GM19463 (cell line): ENCODE measurements around the gene REEP6.
"Not testable (repeated sequence)": the region's sequence is repeated elsewhere in the genome, so short reads cannot be mapped to it uniquely, and the experiment has no call there.

Source experiments
- ATAC-seq: cut with Tn5 transposase; IDR thresholded peaks from one replicate; pipeline ENCODE4 v1.9.1; 2021; ENCODE audit warnings: mild to moderate bottlenecking, moderate library complexity; ENCODE audit not compliant: unreplicated experiment

The REEP6 gene

DNA sequence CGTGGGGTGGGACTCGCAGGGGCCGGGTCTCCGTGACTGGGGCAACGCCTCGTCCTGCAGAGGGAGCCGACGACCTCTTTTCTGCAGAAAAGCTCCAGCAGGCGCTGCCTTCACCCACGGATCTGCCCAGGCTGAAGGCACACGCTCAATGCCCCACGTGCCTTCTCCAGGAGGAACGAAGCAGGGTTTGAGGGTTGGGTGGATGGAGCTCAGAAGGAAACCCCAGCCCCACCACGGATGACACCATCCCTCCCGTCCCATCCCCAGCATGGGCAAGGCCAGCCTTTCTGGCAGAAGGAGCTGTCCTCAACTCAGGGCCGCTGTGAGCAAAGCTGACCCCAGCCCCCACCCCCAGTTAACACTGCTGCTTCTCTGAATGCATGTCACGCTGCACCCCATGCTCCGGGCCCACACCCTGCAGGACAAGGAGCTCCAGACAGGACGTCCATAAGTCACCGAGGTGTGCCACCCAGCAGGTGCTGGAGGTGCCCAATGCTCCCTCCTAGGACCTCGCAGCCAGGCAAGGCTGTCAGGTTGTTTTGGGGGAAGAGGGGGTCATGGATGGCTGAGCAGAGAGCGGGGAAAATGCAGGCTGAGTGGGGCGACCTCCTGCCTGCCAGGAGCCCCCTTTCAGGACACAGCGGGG is 19.3 kb upstream of the REEP6 start:
- ATAC-seq = no peak

GRCh38 chr19:1472231-1473084 is 18.5 kb upstream of the REEP6 start:
- no peak for ATAC-seq

GRCh38 chr19:1473085-1473851 is 17.7 kb upstream of the REEP6 start:
- no peak for ATAC-seq

GRCh38 chr19:1474011-1474764 is 16.8 kb upstream of the REEP6 start:
- ATAC-seq = no peak

DNA sequence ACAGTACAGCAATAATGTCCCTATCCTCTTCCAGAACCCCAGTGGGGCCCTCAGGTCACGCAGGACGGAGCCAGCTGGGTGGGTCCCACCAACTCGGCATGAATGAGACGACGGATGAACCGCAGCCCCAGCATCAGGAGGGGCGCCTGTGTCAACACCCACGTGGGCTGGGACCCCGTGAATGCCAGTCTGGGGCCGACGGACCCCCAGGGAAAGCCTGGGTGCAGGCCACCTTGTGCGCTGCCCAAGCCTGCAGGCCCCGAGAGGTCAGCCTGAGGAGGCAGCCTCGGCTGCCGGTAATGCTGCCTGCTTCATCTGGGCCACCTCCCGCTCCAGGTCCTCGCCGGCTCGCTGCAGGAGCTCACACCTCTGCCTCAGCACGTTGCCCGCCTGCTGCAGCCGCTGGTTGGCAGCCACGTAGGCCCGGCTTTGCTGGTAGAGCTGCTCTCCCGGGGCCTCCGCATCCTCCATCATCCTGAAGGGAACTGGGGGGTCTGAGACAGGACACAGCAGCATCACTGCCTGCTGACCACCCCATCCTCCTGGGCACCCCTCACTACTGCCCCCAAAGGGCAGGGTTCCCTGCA is 16.1 kb upstream of the REEP6 start:
- ATAC-seq = no peak

- ATAC-seq = no peak
Observed at GRCh38 chr19:1475751-1476437, 15.1 kb upstream of the REEP6 start.

DNA sequence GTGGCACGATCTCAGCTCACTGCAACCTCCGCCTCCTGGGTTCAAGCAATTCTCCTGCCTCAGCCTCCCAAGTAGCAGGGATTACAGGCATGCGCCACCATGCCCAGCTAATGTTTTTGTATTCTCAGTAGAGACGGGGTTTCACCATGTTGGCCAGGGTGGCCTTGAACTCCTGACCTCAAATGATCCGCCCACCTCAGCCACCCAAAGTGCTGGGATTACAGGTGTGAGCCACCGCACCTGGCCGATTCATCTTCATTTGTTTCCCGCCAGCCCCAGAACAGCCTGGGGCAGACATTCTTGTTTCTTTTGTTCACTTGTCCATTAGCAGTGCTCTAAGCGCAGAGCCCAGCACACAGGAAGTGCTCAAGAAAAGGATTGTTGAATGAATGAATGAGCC is 13.9 kb upstream of the REEP6 start:
- ATAC-seq = not testable (repeated sequence)

DNA sequence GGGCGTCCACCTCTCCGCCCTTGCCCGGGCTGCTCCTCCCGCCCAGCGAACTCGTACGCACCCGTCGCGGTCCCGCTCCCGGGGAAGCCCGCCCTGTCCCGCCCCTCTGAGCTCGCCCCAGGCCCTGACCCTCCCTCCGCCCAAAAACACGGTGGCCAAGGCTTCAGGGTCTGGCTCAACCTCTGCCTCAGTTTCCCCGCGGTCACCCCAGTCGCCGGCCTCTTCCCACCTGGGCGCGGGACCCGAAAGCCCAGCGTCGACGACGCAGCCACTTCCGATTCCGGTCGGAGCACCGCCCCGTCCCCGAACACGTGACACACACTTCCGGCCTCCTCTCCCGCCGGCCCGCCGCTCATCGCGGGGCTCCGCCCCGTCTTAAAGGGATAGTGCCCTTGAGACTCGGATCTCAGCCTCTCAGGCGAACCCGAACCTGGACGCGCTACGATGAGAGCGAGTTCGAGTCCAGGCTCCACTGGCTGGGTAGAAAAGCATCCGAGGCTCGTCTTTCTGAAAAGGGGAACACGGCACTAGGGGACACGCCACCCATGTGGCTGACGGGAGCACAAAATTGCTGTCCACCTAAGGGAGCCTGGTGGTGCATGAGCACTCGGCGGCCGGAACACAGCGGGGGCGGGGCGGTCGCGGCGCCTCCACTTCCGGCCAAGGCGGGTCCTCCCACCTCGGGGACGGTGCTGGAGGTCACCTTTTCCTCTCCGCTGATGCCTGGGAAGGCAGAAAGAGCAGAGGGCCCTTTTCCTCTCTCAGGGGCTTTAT is 11.9 kb upstream of the REEP6 start, which contains the start of gene C19orf25:
C19orf25 (minus strand) TSS at position 282 of the 774 bp plus-strand sequence. CDS start 312 bp downstream, outside the sequence.
- ATAC-seq = peak; percentile 93

GRCh38 chr19:1481224-1481892 is 9.6 kb upstream of the REEP6 start:
- no peak for ATAC-seq

- ATAC-seq = no peak
Observed at GRCh38 chr19:1481893-1482360, 9.1 kb upstream of the REEP6 start.

DNA sequence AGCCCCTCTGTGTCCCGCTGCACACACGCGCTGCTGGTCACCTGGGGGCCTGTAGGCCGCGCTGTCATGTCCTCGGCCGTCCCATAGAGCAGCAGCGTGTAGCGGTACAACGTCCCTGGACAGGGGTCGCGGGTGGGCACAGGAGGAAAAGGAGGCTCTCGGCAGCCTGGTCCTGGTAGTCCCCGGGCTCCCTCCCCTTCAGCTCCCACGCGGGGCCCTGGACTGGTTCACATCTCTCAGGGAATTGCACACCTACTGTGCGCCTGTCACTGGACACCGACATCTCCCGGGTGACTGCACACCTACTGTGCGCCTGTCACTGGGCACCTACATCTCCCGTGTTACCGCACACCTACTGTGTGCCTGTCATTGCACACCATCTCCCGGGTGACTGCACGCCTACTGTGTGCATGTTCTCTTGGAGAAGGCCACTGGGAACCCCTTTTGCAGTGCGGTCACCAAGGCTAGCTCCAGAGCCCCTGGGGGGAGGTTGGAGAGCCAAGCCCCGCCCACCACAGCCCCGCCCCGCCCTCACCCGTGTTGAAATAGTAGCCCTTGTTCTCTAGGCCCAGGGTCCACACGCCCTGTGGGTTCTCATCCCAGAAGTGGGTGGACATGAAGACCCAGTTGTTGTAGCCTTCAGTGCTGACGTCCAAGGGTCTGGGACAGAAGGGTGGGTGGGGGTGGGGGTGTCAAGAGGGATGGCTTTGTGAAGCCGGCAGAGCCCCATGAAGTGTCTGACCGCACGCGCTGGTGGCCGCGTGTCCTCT is 8.4 kb upstream of the REEP6 start:
- no peak for ATAC-seq

DNA sequence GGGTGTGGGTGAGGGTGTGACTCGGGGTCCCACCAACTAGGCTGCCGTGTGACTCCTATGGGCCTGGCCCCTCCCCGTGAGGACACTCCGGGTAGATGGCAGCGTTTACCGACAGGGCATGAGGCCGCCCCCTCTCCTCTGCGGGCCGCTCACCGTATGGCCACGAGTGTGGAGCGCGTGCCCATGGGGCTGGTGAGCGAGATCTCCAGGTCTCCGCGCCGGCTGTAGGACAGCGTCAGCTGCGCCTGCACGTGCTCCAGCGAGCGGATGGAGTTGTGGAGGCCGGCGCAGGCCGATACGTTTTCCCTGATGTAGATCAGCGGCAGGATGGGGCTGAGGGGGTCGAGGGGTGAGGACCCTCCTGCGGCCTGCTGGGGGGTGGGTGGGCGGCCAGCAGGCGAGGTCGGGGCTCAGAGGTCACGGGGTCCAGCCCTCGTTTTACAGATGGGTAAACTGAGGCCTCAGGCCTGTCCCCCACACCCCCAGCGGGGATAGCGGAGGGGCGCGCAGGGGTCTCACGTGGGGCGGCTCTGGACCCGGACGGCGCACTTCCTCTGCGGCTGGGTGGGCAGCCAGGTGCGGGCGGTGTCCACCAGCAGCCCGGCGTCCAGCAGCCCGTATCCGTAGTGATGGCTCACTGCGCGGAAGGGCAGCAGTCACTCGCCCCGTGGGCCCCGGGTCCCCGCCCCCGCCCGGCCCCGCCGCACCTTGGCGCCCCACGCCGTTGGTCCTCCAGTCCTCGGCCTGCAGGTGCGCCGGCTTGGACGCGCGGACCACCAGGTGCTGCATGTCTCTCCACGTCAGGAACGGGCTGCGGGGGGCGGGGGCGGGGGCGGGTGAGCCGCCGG is 7.6 kb upstream of the REEP6 start:
- no peak for ATAC-seq

DNA sequence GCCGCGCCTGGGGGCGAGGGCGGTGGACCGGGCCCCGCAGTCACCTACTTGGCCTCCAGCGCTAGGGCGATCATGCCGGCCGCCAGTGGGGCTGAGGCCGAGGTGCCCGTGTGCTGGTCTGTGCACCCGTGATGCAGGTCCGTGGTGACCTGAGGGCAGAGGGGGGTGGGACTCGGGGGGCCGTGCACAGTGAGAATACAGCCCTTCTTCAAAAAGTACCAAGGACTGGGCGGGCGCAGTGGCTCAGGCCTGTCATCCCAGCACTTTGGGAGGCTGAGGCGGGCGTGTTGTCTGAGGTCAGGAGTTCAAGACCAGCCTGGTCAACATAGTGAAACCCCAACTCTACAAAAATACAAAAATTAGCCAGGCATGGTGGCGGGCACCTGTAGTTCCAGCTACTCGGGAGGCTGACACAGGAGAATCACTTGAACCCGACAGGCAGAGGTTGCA is 7.0 kb upstream of the REEP6 start:
- ATAC-seq = no peak

GRCh38 chr19:1486720-1487575 is 4.0 kb upstream of the REEP6 start:
- no peak for ATAC-seq

GRCh38 chr19:1487576-1488281 is 3.3 kb upstream of the REEP6 start:
- no peak for ATAC-seq
